Measurements from ENCODE around the gene PCDHA1. TPM values are rescaled to one million over a fixed set of nuclear protein-coding genes. Genes with fewer than 3 reads are reported as not detected.

Gene PCDHA1
- total RNA-seq, 1 donor from 2014 or later = under 0.01 TPM

DNA sequence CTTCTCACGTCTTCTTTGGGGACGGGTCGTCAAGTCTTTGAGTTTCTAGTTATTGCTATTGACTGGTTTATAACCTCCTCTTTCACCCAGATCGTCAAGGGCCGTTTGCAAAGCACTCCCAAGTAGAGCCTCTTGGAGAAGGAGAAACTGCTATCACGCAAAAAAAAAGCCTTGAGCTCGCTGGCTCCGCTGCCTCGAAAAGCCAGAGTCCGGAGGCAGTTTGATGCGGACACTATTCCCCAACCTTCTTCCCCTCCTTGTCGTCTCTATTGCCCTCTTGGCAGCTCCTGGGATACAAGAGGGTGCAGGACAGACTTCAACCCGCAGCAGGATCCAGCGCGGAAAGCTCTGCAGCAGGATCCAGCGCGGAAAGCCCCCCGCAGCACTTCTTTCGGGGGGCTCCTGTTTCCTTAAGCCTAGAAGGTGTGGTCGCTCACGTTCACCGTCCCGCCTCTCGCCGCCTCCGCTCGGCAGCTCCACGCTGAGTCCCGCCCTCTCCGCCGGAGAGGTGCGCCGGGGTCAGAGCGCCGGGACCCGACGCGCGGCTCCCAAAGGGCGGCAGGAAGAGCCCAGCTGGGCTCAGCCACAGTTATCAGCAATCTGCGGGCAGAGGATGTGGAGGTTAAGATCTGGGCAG is 140.0 kb downstream of the PCDHA1 start, which contains the start of gene PCDHAC1:
TSS of gene PCDHAC1 (plus strand) at position 494 of the 637 bp plus-strand sequence. CDS start 594 bp downstream, outside the sequence.

GRCh38 chr5:140966293-140967225 is 180.6 kb downstream of the PCDHA1 start, which contains the start of gene PCDHAC2:
Gene PCDHAC2, plus strand, starts transcription at chr5:140966476. Its CDS starts 291 bp downstream, at chr5:140966767.

DNA sequence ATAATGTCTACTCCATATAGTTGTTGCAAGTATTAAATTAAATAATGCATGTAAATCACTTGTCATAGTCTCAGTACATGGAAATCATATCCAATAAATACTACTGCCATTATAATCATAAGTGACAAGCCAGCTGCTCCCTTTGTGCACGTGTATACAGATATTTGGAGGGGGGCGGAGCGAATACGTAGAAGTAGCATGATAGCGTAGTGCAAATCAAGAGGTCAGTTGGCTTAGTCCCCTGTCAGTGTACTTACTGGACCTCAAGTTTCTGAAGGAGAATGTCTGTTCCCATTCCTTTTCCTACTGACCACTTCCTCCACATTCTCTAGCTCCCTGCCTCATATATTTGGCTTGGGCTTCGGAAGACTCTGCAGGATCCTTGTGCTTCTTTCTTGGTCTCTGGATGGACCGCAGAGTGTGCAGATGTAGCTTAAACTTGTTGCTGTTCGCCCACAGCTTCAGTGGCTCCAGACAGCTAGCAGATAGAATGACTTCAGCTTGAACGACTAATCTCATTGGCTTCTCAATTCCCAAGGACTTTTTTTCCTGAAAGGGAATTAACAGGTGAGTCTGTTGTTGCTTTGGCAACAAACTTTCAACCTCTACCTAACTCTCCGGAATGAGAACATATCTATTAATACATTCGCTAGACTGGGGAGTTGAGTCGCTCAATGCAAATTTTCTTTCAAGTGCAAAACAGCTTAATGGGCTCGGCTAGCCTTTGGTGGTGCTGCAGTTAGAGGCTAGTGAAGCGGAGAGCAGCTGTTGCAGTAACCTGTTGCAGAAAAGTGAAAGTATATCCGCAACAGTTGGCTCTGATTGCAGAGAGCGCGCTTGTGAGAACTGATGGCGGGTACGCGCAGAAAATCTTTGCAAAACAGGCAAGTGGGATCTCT is 264.9 kb downstream of the PCDHA1 start, which contains the start of gene PCDHB1:
TSS of gene PCDHB1 (plus strand) at position 753 of the 899 bp plus-strand sequence. CDS start at position 850, 97 bp downstream.

Other genes with a start within 250 kb of the PCDHA1 start
- 0.54 and 0.75 TPM in 2 replicates for gene EIF4EBP3, start 238.5 kb upstream of the PCDHA1 start, total RNA-seq
- 19.2 and 20.9 TPM in 2 replicates for gene SRA1, start 228.7 kb upstream of the PCDHA1 start, total RNA-seq
- gene APBB3, start 221.5 kb upstream of the PCDHA1 start, total RNA-seq = 4.9 and 12.1 TPM in 2 replicates
- gene SLC35A4, start 221.3 kb upstream of the PCDHA1 start, total RNA-seq = 18.4 and 19.8 TPM in 2 replicates
- 0.09 and 2.2 TPM in 2 replicates for gene CD14, start 153.0 kb upstream of the PCDHA1 start, total RNA-seq
- gene TMCO6, start 146.7 kb upstream of the PCDHA1 start, total RNA-seq = 7.4 and 10.5 TPM in 2 replicates
- gene NDUFA2, start 138.5 kb upstream of the PCDHA1 start, total RNA-seq = 54.1 and 75.7 TPM in 2 replicates
- gene IK, start 138.3 kb upstream of the PCDHA1 start, total RNA-seq = 109 and 111 TPM in 2 replicates
- gene WDR55, start 121.2 kb upstream of the PCDHA1 start, total RNA-seq = 26.4 and 29.5 TPM in 2 replicates
- gene DND1, start 112.6 kb upstream of the PCDHA1 start, total RNA-seq = 0.09 and 0.19 TPM in 2 replicates
- 79.3 and 96.4 TPM in 2 replicates for gene HARS1, start 94.8 kb upstream of the PCDHA1 start, total RNA-seq
- gene HARS2, start 94.7 kb upstream of the PCDHA1 start, total RNA-seq = 31.3 and 32.5 TPM in 2 replicates
- 54.5 and 63.3 TPM in 2 replicates for gene ZMAT2, start 85.7 kb upstream of the PCDHA1 start, total RNA-seq
- gene PCDHA2, start 8.7 kb downstream of the PCDHA1 start, total RNA-seq = 0.18 and 0.19 TPM in 2 replicates
- 0.28 and 0.36 TPM in 2 replicates for gene PCDHA3, start 14.9 kb downstream of the PCDHA1 start, total RNA-seq
- gene PCDHA4, start 20.9 kb downstream of the PCDHA1 start, total RNA-seq = 0.75 and 1.1 TPM in 2 replicates
- gene PCDHA5, start 35.5 kb downstream of the PCDHA1 start, total RNA-seq = 0.09 TPM in 2 replicates
- gene PCDHA6, start 41.8 kb downstream of the PCDHA1 start, total RNA-seq = 0.56 and 0.63 TPM in 2 replicates
- gene PCDHA7, start 48.1 kb downstream of the PCDHA1 start, total RNA-seq = 0.27 and 0.28 TPM in 2 replicates
- 0.09 and 0.19 TPM in 2 replicates for gene PCDHA8, start 55.0 kb downstream of the PCDHA1 start, total RNA-seq
- 0.09 TPM in 2 replicates for gene PCDHA9, start 62.2 kb downstream of the PCDHA1 start, total RNA-seq
- 0.45 and 0.56 TPM in 2 replicates for gene PCDHA10, start 69.8 kb downstream of the PCDHA1 start, total RNA-seq
- 0.09 and 0.27 TPM in 2 replicates for gene PCDHA11, start 82.8 kb downstream of the PCDHA1 start, total RNA-seq
- gene PCDHA12, start 89.2 kb downstream of the PCDHA1 start, total RNA-seq = 0.09 and 0.19 TPM in 2 replicates
- 0.09 and 0.19 TPM in 2 replicates for gene PCDHA13, start 96.0 kb downstream of the PCDHA1 start, total RNA-seq
- gene PCDHAC1, start 140.2 kb downstream of the PCDHA1 start, total RNA-seq = 0.18 and 0.19 TPM in 2 replicates
- gene PCDHAC2, start 180.3 kb downstream of the PCDHA1 start, total RNA-seq = 0.09 and 2.4 TPM in 2 replicates